ENCODE measurements around the gene KIFC3.
"Not testable (repeated sequence)": the region's sequence is repeated elsewhere in the genome, so short reads cannot be mapped to it uniquely, and the experiment has no call there.

The KIFC3 gene

GRCh38 chr16:57815987-57816745 lies 13.9 kb upstream of the KIFC3 start:
- no peak overlapping the region for H3K4me3 ChIP-seq (ENCODE audit: low read depth, low read length)
- no peak for DNase-seq (ENCODE audit: low read depth)
- TF ChIP-seq CTCF (IDR thresholded peaks at IDR 0.05; ENCODE audit: low read depth, low read length, missing control alignments) = no peak

GRCh38 chr16:57814896-57815295 lies 12.6 kb upstream of the KIFC3 start:
- TF ChIP-seq CTCF (IDR thresholded peaks at IDR 0.05; ENCODE audit: low read depth, low read length, missing control alignments) = no peak
- no peak for DNase-seq (ENCODE audit: low read depth)
- no peak overlapping the region for H3K4me3 ChIP-seq (ENCODE audit: low read depth, low read length)

GRCh38 chr16:57813466-57813865 lies 11.2 kb upstream of the KIFC3 start:
- DNase-seq (ENCODE audit: low read depth) = no peak
- no peak for TF ChIP-seq CTCF (IDR thresholded peaks at IDR 0.05; ENCODE audit: low read depth, low read length, missing control alignments)
- no peak overlapping the region for H3K4me3 ChIP-seq (ENCODE audit: low read depth, low read length)

- DNase-seq (ENCODE audit: low read depth); H3K4me3 ChIP-seq (ENCODE audit: low read depth, low read length): not testable (repeated sequence)
Observed at GRCh38 chr16:57811340-57811739, 9.0 kb upstream of the KIFC3 start.

GRCh38 chr16:57810197-57811031 lies 8.1 kb upstream of the KIFC3 start:
- TF ChIP-seq CTCF (IDR thresholded peaks at IDR 0.05; ENCODE audit: low read depth, low read length, missing control alignments) = no peak
- peak; percentile 83 for DNase-seq (ENCODE audit: low read depth)
- H3K4me3 ChIP-seq (ENCODE audit: low read depth, low read length) = peak overlapping the region; percentile 17

- H3K4me3 ChIP-seq (ENCODE audit: low read depth, low read length) = no peak overlapping the region
- TF ChIP-seq CTCF (IDR thresholded peaks at IDR 0.05; ENCODE audit: low read depth, low read length, missing control alignments) = no peak
- no peak for DNase-seq (ENCODE audit: low read depth)
Observed at GRCh38 chr16:57809276-57810196, 7.2 kb upstream of the KIFC3 start.

Measured in GM12864 (cell line).